Measurements from ENCODE around the gene GASK1A. TPM values are rescaled to one million over a fixed set of nuclear protein-coding genes. Genes with fewer than 3 reads are reported as not detected.

The GASK1A gene
- total RNA-seq, 2 donors from 2014 or later = 4.0 to 5.3 TPM

DNA sequence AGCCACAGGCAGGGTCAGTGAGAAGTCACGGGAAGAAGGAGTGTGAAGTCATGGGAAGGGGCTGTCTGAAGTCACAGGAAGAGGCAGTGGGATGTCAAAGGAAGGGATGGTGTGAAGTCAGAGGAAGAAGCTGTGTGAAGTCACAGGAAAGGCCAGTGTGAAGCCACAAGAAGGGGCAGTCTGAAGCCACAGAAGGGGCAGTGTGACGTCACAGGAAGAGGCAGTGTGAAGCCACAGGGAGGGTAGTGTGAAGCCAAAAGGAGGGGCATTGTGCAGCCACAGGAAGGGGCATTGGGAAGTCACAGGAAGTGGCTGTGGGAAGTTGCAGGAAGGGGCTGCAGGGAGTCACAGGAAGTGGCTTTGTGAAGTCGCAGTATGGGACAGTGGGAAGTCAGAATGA is 35.1 kb downstream of the GASK1A start:
- Mint-ChIP-seq H3K36me3 (ENCODE audit: low read depth) (no peaks in the 10 kb centered on the region), H3K4me1 (peaks cover 2% of the 10 kb centered on the region), H3K27ac (no peak overlapping the region), H3K4me3 (no peak overlapping the region), H3K9me3 (no peaks in the 10 kb centered on the region), H3K27me3 (ENCODE audit: insufficient read depth) (no peaks in the 10 kb centered on the region)
- Histone ChIP-seq H3K4me3 (ENCODE audit: low read length) (no peak overlapping the region), H3K9me3 (ENCODE audit: control insufficient read depth, low read length) (no peaks in the 10 kb centered on the region), H3K36me3 (ENCODE audit: control insufficient read depth, insufficient read depth, low read length) (no peaks in the 10 kb centered on the region), H3K27me3 (ENCODE audit: control insufficient read depth, insufficient read depth, low read length, poor library complexity, severe bottlenecking) (no peaks in the 10 kb centered on the region), H3K27ac (ENCODE audit: low read depth, low read length) (no peak overlapping the region), H3K9ac (ENCODE audit: extremely low read depth, low read length, poor library complexity, severe bottlenecking) (no peak overlapping the region), H3K4me1 (ENCODE audit: control insufficient read depth, insufficient read depth, low read length) (no peaks in the 10 kb centered on the region)
- TF ChIP-seq, protein P1, sequence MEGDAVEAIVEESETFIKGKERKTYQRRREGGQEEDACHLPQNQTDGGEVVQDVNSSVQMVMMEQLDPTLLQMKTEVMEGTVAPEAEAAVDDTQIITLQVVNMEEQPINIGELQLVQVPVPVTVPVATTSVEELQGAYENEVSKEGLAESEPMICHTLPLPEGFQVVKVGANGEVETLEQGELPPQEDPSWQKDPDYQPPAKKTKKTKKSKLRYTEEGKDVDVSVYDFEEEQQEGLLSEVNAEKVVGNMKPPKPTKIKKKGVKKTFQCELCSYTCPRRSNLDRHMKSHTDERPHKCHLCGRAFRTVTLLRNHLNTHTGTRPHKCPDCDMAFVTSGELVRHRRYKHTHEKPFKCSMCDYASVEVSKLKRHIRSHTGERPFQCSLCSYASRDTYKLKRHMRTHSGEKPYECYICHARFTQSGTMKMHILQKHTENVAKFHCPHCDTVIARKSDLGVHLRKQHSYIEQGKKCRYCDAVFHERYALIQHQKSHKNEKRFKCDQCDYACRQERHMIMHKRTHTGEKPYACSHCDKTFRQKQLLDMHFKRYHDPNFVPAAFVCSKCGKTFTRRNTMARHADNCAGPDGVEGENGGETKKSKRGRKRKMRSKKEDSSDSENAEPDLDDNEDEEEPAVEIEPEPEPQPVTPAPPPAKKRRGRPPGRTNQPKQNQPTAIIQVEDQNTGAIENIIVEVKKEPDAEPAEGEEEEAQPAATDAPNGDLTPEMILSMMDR (conservative IDR thresholded peaks at IDR 0.05) = no peak
- 92 to 97% methylated on average over 3 of the region's 3 CpGs for WGBS, 2 experiments (ENCODE audit: insufficient coverage in 1 of 2, insufficient read length in 1 of 2)
- no peak for DNase-seq

DNA sequence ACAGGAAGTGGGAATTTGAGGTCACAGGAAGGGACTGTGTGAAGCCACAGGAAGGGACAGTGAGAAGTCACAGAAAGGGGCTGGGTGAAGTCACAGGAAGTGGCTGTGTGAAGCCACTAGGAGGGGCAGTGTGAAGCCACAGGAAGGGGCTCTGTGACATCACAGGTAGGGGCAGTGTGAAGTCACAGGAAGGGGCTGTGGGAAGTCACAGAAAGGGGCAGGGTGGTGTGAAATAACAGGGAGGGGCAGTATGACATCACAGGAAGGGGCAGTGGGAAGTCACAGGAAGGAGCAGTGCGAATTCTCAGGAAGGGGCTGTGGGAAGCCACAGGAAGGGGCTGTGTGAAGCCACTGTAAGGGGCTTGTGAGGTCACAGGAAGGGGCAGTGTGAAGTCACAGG is 35.8 kb downstream of the GASK1A start:
- H3K27me3 Mint-ChIP-seq (ENCODE audit: insufficient read depth) = no peaks in the 10 kb centered on the region
- no peaks in the 10 kb centered on the region for H3K9me3 Mint-ChIP-seq
- no peaks in the 10 kb centered on the region for H3K9me3 ChIP-seq (ENCODE audit: control insufficient read depth, low read length)
- H3K27me3 ChIP-seq (ENCODE audit: control insufficient read depth, insufficient read depth, low read length, poor library complexity, severe bottlenecking) = no peaks in the 10 kb centered on the region
- TF ChIP-seq, protein P1 (conservative IDR thresholded peaks at IDR 0.05) = no peak
- no peaks in the 10 kb centered on the region for H3K36me3 ChIP-seq (ENCODE audit: control insufficient read depth, insufficient read depth, low read length)
- no peaks in the 10 kb centered on the region for H3K4me1 ChIP-seq (ENCODE audit: control insufficient read depth, insufficient read depth, low read length)
- H3K27ac Mint-ChIP-seq = no peak overlapping the region
- H3K9ac ChIP-seq (ENCODE audit: extremely low read depth, low read length, poor library complexity, severe bottlenecking) = no peak overlapping the region
- DNase-seq = no peak
- peaks cover 4% of the 10 kb centered on the region for H3K4me1 Mint-ChIP-seq
- no peak overlapping the region for H3K4me3 Mint-ChIP-seq
- WGBS, 2 experiments (ENCODE audit: insufficient coverage in 1 of 2, insufficient read length in 1 of 2) = 89 to 100% methylated on average over 1 of the region's 1 CpG
- no peak overlapping the region for H3K4me3 ChIP-seq (ENCODE audit: low read length)
- no peaks in the 10 kb centered on the region for H3K36me3 Mint-ChIP-seq (ENCODE audit: low read depth)
- no peak overlapping the region for H3K27ac ChIP-seq (ENCODE audit: low read depth, low read length)

GRCh38 chr3:43015572-43015971 is 36.5 kb downstream of the GASK1A start:
- Mint-ChIP-seq H3K4me1 (peaks cover 4% of the 10 kb centered on the region), H3K4me3 (no peak overlapping the region), H3K36me3 (ENCODE audit: low read depth) (no peaks in the 10 kb centered on the region), H3K9me3 (no peaks in the 10 kb centered on the region), H3K27ac (no peak overlapping the region), H3K27me3 (ENCODE audit: insufficient read depth) (no peaks in the 10 kb centered on the region)
- Histone ChIP-seq H3K9me3 (ENCODE audit: control insufficient read depth, low read length) (no peaks in the 10 kb centered on the region), H3K4me3 (ENCODE audit: low read length) (no peak overlapping the region), H3K9ac (ENCODE audit: extremely low read depth, low read length, poor library complexity, severe bottlenecking) (no peak overlapping the region), H3K27me3 (ENCODE audit: control insufficient read depth, insufficient read depth, low read length, poor library complexity, severe bottlenecking) (no peaks in the 10 kb centered on the region), H3K36me3 (ENCODE audit: control insufficient read depth, insufficient read depth, low read length) (no peaks in the 10 kb centered on the region), H3K4me1 (ENCODE audit: control insufficient read depth, insufficient read depth, low read length) (no peaks in the 10 kb centered on the region), H3K27ac (ENCODE audit: low read depth, low read length) (no peak overlapping the region)
- peak; percentile 13 for DNase-seq
- TF ChIP-seq, protein P1 (conservative IDR thresholded peaks at IDR 0.05) = no peak
- WGBS, 2 experiments (ENCODE audit: insufficient coverage in 1 of 2, insufficient read length in 1 of 2) = 88% methylated on average over 1 of the region's 1 CpG

Data from endodermal cell (in vitro differentiated cells).